OCI-M2 (cell line): ENCODE measurements around the gene ARID5B.
"Not testable (repeated sequence)": the region's sequence is repeated elsewhere in the genome, so short reads cannot be mapped to it uniquely, and the experiment has no call there.

Experiments used
- DNase-seq: peaks from one replicate; lab custom pipeline; 2025; ENCODE audit not compliant: unreplicated experiment; lab: John Stamatoyannopoulos, UW

ARID5B gene

DNA sequence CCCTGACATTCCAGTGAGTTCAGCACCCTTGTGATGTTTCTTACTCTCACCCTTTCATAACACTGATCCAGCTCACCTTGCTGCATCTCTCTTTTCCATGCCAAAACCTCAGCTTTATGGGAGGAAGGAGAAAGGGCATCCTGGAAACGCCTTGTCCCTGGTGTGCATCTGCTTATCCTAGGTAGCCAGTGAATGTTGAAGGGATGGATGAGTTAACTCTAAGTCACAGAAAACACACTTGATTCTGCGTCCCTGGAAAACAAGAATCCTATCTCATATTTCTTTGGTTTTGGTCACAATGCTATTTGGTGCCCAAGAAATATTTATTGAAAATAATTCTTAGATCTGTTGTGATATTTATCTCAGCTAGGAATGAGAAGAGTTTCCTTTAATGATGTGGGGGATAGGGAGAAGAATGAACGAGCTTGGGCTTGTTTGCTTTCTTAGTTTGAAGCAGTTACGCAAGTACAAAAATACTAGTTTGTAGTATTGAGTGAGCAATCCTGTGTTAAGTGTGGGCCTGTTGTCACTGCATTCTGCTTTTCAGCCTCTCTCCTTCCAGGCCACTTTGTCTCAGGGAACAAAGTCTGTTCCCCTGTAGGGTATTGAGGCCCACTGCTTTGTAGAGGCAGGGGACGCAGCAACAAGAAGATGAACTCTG, 126.5 kb downstream of the ARID5B start:
- DNase-seq: no peak

DNA sequence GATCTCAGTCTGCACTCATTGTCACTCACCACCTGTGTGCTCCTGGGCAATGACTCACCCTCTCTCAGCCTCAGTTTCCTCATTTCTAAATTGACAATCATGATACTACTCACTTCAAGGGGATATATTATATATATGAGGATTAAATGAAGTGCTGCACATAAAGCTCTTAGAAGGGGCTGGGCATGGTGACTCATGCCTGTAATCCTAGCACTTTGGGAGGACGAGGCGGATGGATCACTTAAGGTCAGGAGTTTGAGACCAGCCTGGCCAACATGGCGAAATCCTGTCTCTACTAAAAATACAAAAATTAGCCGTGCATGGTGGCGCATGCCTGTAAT, 127.0 kb downstream of the ARID5B start:
- not testable (repeated sequence) for DNase-seq

DNA sequence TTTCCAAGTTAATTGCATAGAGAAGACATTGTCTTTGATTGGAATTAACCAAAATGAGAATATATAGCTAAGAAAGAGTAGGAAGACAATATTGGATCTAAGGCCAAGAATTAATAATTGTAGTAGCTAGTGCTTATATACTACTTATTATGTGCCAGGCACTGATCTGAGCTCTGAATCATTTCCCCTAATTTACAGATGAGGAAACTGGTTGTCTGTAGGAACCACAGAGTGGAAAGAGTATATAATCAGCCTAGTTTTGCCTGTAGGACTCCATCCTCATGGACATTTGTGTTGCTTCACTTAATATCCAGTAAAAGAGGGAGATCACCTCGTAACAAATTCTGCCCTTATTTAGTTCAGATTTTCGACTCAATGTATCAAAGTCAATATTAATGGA, 127.9 kb downstream of the ARID5B start:
- DNase-seq: no peak

DNA sequence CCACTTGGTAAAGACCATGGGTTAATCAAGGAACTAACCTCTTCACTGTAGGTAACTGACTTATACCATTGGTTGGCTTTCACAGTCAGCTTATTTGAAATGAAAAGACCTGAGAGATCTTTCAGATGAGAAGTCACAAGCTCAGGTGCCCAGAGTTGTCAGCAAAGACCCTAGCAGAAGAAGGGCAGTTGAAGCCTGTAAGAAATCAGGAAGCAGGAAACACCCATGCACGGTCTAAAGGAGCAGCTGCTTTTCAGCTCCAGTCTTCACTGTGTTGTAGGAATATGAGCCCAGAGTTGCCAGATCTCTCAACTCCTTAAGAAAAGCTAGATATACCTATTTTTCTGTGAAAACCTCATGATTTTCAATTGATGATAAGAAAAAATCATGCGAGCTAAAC, 130.0 kb downstream of the ARID5B start:
- DNase-seq: no peak

DNA sequence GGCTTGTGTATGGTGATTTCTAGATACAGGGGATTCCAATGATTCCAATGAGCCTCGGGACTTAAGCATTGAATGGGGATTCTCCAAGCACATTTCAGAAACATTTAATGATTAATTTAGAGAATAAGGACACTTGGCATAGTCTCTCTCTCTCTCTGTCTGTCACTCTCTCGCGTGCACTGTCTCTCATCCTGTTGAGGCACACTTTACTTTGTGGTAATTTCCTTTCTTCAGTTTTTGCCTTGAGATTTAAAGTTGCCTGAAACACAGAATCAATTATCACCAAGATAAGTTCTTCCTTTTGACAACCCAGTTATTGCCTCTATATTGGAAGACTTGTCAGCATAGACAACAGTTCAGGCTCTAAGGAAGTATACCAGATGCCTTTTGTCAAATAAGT, 131.6 kb downstream of the ARID5B start:
- no peak for DNase-seq

DNA sequence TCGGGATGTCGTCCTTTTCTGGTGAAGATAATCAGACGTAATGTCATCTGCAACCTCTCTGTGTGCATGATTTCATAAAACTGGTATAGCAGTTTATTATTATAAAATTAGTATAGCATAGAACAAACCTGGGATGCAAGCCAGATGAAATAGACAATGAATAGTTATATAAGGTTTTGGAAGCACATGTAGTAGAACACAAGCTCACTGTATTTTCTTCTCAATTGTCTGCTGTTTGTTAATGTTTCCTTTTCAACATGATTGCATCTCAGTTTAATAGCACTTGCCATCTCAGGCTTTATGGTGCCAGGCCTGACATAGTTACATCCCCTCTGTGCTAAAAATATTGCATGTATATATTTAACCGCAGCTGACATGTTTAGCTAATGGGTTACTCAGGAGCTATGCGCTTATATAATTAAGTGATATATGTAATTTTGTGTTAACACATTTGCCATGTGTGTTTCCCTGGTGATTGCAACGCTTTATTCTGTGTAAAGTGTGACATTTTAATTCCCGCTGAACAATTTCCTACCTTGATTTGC, 132.7 kb downstream of the ARID5B start:
- DNase-seq: no peak

DNA sequence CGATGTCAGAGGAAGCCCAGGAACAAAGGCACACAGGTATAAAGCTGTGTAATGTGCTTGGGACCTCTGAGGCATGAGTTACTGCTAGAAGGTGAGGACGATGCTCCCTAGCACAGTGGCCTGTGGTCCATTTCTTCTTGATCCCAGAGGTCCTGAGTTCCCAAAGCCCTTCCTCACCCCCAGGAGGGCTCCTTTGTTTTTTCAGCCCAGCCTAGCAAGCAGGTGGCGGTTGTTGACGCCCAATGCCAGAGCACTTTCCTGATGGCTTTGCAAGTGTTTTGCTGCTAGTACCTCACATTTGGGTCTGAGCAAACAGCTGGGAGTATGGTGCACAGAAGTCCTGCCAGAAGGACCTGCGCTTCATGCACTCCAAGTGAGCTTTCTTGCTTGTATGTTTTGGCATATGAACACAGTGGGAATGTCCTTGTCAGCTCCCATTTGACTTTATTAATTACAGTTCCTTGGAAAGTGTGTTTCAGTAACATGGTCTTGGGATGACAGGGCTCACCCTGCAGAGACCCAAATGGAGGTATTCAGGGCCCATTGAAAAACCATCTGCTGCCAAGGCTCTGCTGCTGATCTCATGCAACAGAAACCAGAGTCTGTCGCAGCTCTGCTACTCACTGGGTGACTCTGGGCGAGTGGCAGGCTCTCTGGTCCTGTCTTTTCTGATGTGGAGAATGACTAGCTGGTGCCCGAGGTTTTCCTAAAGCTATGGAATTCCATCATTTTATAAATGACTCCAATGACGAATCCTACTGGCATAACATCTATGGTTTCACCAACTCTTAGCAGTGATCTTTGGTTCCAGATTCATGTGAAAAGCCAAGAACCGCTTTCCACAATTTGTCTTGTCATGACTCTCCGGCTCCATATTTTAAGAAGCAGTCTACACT, 134.9 kb downstream of the ARID5B start:
- DNase-seq: no peak

DNA sequence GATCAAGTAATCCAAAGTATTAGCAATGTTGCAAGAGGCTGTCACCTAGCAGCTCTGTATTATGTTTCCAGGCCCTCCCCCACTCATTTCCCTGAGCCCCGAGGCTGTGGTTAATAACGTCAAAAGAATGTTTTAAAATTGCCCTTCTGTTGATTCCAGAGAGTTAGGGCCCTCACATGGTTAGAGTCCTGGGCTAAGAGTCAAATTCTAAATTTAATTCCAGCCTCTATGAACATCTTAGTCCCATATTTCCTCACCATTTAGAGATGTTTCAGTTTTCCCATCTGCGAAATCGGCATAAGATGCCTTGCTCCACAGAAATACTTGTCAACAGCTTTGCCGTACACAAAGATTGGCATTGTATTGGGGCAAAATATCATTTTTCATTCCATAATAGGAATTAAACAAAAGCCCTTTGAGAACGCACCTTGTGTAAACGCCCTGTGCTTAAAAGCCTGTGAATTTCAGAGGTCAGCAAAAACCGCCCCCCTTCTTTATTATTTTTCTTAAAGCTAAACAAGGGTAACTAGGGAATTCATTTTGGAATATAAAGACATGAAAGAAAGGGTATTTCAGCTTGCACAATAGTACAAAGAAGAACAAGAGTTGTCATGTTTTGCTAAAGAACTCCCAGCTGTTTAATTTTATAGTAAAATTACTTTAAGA, 135.8 kb downstream of the ARID5B start:
- no peak for DNase-seq

DNA sequence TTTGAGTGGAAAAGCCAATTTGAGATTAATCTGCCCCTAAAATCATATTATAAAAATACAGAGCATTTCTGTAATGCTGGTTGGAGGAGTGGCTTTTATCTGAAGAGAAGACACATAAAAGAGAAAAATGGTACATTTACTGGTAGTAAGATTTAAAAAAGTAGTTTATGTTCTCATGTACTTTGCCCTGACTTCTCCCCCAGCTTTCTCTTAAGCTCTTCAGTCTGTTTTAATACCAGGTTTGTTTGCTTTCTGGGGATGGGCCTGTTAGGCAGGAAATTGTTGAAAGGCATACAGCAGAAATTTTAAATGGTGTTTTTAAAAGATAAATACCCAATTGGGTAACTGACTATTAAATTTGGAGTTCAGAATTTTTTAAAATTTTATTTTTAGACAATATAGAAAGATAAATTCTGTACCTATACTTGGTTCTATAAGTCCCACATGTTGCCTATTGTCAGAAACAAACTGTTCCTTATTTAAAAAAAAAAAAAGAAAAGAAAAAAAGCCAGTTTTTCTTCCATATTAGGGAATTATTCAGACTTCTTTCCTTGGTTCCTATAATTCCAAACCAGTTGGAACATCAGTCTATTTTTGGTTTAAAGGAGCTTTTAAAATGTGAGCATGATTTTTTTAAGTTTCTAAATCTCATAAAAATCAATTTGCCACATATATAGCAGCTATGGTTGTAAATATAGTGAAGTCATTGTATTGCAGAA, 136.6 kb downstream of the ARID5B start:
- no peak for DNase-seq

DNA sequence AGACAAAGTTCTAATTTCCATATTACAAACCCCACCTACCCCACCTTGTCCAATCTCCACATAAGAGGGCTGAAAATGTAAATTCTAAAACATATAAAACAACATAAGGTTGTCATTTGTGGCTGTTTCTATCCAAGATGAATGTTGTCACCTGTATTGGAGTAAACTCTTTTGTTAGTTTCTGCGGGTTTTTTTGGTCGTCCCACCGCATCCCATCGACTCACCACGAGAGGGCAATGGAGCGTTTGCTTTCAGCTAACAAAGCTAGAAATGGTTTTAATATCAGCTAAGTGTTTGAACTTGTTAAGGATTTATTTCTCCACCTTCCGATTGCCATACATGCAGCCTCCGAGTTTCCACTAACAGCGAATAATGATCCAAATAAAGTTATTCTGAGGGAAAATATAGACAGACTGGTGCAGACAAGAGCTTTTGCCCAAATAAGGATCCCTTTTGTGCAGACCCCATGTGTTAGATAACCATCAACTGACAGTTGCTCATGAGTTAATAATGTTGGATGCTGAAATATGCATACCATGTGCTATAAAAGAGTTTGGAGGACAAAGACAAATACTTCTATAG, 137.2 kb downstream of the ARID5B start:
- DNase-seq: no peak

DNA sequence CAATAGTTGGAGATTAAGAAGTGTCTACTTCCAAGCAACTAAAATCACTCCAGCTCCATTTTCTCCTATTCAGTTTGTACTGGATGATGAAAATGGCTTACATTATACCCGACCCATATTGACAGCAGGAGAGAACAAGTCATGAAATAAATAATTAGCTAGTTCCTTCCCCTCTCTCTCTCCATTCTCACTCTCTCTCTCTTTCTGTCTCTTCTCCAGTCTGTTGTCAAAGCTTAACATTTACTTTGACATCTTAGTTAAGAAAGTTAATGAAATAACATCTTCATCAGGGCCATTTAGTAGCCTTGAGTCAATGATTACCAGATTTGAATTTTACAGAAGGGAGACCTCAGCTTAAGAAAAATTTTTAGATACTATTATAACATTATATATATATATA, 138.5 kb downstream of the ARID5B start:
- no peak for DNase-seq

DNA sequence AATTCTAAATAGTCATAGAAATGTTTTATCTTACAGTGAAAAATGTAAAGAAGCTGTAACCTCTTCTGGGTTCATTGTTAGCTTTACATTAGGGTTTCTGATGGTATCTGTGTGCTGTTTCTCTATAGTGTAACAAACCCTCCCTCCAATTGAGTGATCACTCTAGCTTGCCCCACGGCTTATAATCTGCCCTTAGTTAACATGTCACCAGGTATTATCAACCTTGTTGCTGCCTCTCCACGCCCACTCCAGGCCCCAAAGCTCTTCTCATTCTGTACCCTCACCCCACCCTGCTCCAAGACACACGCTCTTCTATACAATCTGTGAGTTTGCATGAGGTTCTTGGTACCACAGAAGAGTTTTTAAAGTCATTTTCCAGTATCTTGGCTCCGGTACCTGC, 139.4 kb downstream of the ARID5B start:
- DNase-seq: no peak

DNA sequence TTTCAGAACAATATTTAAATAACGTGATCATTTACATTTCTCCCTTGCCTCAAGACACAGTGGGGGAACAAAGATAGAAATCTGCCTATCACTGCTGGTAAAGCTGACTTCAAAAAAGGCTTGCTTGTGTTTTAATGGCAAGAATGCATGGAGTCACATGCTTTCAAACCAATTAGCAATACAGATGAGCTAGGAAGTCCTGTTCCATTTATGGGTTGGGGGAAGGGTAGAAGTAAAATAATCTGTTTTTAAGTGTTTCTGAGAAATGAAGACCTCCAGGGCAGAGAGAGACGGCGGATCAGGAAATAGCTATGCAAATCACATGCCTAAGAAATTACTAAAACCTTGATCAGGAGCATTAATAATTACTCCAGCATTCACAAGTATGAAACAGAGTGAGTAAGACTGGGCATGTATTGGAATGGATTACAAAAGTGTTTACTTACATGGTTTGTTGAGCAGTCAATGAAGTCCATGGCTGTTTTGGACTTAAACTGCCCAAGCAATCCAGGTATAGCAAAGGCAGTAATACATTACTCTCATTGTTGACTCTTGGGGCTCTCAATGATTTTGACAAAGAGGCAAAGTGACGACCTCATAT, 142.0 kb downstream of the ARID5B start:
- DNase-seq: no peak

DNA sequence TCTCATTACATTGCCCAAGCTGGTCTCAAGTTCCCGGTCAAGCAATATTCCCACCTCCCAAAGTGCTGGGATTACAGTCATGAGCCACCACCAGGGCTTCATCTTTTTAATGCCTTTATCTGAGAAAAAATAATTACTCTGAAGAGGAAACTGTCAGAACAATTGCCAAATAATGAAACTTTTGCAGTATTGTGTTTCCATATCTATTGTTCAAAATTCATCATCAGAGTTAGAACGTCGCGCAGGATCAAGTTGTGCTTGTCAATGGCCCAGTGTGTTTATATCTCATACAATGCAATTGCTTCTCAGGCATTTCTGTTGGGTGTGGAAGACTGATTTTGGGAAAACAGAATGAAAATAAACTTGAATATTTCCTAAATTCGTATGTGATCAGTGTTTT, 143.1 kb downstream of the ARID5B start:
- no peak for DNase-seq

DNA sequence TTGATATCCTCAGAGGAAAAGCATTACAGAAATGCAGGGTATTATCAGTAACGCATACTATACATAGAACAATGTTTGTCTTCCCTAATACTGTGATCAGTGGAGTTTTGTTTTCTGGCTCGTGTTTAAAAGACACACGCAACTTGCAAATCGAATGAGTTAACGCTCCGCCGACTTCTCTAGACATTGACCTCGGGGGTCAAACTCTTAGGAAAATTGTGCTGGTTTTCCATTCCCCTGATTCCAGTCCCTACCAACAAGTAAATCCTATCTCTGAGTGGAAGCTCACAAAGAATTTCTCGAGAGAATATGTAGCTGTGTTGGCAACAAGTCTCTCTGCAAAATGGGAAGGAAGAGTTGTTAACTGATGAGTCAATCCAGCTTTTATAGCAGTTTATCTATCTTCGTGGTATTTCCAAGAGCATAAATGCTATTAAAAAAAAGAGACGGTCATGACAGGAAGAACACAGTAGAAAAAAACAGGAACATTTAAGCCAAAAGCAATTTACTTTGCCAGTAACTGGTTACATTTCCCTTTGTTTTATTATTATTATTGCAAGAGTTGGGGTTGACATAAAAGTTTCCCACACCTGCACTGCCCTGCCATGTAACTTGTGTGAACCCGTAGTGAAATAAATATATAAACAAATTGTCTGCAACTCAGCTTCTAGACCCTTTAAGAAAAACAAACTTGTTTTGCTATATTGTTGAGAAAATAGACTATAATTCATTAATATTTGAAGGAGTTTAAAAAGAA, 144.4 kb downstream of the ARID5B start:
- DNase-seq: no peak

DNA sequence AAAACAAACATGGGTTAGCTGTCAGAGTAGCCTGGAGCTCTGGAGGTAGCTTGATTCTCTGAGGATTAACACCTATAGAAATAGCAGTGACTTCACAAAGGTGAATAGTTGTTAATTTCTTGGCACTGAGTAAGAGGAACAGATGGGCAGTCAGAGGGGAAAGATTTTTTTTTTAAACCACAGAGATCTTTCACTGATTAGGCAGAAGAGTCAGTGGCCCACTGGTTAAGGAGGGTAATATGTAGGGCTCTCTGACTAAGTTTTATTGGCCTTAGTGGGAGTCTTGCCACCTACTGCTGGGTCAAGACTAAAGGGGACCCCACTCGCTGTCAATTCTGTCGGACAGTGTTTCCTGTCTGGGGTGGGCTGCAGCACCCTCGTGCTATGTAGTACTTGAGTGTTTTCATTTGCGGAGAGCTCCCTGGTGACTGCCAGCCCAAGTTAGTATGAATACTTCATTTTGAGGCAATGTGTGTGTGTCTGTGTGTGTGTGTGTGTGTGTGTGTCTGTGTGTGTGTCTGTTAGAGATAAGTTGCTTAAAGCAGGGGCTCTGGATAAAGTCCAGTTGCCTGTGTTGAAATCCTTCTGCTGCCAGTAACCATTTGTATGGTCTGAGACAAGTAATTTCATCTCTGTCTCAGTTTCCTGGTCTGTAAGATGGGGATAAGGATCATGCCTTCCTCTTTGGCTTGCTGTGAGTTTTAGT, 145.2 kb downstream of the ARID5B start:
- no peak for DNase-seq

DNA sequence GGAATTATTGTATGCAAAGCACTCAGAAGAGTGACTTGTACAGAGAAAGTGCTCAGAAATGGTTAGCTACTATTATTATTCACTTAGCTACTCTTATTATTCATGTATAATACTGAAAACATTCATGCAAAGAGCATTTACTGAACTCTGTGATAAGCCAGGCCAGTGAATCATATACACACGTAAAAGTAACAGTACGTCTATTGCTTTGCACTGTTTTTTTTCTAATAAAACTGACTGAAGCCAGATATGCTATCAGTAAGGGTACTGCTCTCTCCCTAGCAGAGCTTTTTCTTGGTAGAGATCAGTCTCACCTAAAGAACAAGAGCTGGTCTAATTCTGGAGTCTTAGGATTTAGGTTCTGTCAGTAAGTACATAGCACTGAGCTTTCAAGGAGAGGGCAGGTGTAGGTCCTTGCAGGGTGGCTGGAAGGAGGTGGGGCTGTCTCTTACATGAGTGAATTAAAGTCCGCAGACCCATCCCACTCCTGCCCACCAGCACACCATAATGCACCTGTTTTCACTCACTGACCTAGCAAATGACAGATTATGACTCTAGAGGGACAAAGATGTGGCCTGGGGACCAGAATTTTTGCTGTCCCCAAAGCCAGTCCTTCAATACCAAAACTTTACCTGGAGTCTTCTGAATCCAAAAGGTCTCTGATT, 145.9 kb downstream of the ARID5B start:
- no peak for DNase-seq

DNA sequence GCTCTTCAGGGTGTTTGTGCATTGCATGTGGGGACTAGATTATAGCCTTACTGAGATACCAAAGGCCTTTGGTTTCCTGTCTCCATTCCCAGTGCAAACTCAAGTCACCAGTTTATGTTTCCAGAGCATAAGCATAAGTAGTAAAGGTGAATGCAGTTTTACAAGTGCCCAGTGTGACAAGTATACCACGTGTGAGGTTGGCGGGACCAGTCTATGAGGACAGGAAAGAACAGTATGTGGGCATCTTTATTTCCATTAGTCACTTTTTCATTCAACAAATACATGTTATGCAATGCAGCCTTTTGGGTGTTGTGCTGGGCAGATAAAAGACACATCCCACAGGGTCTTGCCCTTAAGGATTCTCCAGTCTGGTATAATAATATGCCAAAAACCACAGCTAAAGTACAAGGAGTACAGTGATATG, 146.5 kb downstream of the ARID5B start:
- DNase-seq: no peak

DNA sequence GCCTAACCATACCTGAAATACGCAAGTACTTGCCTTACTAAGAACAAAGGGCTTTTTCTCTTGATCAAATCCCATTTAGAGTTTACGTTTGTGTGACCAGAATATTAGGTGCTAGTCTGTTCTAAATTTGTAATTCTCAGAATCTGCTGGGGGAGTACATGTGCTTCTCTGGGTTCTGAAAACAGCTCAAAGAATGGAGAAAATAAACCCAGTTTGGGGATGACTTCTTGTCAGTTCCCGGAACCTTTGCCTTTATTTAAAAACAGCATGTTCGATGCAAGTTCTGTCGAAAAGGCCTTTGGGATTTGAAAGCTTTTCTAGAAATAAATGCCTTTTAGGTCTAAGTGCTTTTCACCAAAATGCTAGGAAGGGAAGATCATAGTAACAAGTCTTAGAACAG, 147.0 kb downstream of the ARID5B start:
- DNase-seq: no peak
